ENCODE measurements around the gene SLC4A5.

The SLC4A5 gene

DNA sequence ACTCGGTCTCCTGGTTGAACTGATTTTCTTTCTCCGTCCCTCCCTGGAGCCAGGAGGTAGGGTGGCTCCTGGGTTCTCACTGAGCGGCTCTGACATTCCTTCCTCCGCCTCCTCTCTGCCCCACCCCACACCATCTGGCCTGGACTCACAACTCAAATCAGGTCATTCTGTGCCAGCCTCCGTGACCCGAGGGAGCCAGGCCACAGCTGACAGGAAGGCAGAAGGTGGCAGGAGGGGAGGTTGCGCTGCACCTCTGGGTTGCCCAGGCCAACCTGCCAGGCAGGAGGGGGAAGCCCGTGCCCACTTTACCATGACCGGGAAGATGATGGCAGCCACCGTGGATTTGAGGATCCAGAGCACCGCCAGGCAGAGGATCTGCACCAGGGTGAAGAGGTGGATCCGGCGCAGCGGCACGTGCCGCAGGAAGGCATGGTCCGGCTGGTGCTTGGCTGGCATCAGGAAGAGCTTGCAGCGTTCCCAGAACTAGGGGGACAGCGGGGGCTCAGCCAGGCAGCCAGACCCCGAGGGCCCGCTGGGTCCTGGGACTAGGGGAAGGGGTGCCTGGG, 116.5 kb downstream of the SLC4A5 start:
- Histone ChIP-seq H3K36me3 (no peaks in the 10 kb centered on the region), H3K9me3 (no peaks in the 10 kb centered on the region), H3K27me3 (no peaks in the 10 kb centered on the region), H3K4me1 (ENCODE audit: control insufficient read depth in 1 of 2, insufficient read depth in 1 of 2, low read depth in 1 of 2, low read length in 1 of 2) (peaks cover 4 to 5% of the 10 kb centered on the region in 2 experiments), H3K4me3 (ENCODE audit: low read depth in 1 of 2, low read length in 1 of 2) (no peak overlapping the region), H3K27ac (no peak overlapping the region)
- TF ChIP-seq, protein P1, sequence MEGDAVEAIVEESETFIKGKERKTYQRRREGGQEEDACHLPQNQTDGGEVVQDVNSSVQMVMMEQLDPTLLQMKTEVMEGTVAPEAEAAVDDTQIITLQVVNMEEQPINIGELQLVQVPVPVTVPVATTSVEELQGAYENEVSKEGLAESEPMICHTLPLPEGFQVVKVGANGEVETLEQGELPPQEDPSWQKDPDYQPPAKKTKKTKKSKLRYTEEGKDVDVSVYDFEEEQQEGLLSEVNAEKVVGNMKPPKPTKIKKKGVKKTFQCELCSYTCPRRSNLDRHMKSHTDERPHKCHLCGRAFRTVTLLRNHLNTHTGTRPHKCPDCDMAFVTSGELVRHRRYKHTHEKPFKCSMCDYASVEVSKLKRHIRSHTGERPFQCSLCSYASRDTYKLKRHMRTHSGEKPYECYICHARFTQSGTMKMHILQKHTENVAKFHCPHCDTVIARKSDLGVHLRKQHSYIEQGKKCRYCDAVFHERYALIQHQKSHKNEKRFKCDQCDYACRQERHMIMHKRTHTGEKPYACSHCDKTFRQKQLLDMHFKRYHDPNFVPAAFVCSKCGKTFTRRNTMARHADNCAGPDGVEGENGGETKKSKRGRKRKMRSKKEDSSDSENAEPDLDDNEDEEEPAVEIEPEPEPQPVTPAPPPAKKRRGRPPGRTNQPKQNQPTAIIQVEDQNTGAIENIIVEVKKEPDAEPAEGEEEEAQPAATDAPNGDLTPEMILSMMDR (IDR thresholded peaks at IDR 0.05) = no peak

DNA sequence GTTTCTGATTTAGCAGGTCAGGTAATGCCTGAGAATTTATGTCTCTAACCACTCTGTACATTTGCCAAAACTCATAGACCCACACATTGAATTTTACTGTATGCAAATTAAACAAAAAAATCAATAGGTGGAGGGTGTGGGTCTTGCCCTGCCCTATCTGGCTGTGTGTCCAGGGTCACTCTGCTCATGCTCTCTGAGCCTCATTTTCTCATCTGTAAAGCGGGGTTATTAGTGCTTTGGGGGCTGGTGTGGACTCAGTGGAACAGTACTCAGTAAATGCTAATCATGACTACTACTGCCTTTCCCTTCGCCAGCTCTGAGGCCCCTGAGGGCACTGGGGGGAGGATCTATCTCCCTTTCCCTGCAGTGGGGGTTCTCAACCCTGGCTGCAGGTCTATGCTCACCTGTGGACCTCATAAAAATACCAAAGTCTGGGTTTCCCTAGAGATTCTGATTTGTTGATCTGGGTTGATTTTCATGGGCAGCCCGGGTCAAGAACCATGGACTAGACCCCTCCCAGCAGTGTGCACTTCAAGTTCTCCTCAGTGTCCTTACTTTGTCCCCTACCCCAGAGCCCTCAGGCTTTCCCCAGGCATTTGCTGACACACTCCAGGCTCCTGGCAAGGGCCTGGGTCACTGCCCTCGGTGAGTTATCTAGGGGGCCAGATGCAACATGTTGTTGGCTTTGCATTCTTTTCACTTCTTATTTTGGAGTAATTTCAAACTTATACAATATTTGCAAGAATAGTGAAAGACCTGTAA, 117.3 kb downstream of the SLC4A5 start:
- Histone ChIP-seq H3K27ac (no peak overlapping the region), H3K27me3 (no peaks in the 10 kb centered on the region), H3K36me3 (no peaks in the 10 kb centered on the region), H3K4me1 (ENCODE audit: control insufficient read depth in 1 of 2, insufficient read depth in 1 of 2, low read depth in 1 of 2, low read length in 1 of 2) (peaks cover 4 to 5% of the 10 kb centered on the region in 2 experiments), H3K9me3 (no peaks in the 10 kb centered on the region), H3K4me3 (ENCODE audit: low read depth in 1 of 2, low read length in 1 of 2) (no peak overlapping the region)
- TF ChIP-seq, protein P1 (IDR thresholded peaks at IDR 0.05) = no peak

DNA sequence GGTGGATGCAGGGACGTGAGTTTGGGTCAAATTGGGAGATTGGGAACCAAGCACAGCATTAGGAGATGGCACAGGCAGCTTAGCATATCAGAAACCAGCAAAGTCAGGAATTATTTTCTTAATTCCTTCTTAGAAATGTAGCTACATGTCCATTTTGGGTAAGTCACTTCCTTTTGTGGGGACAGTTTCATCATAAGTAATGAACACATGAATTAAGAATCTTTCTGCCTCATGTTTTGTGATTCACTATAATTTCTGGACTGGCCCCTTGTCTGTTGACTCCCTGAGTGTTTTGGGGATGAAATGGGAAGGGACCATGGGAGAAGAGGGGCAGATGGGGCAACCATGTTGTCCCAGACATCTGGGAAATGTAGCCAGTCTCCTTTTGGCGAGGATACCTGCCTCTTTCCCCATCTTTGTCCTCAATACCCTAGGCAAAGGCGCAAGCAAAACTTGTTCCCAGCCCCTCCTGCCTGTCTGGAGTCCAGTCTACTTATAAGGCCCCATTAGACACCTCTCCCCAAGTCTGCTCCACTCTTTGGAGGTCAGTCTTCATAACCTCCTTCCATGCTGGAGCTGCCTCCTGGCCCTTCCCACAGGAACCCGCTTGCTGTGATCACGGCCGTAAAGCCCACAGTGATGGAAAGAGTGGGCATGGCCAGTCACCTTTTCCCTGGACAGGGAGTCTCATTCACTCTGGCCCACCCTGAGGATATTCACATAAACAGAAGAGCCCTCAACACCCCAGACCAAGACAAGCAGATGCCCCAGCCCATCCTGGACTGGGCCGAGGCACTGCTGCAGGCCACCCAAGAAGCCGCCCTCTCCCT, 119.1 kb downstream of the SLC4A5 start:
- H3K4me1 ChIP-seq (ENCODE audit: control insufficient read depth in 1 of 2, insufficient read depth in 1 of 2, low read depth in 1 of 2, low read length in 1 of 2) = peaks cover 4 to 5% of the 10 kb centered on the region in 2 experiments
- H3K4me3 ChIP-seq (ENCODE audit: low read depth in 1 of 2, low read length in 1 of 2) = no peak overlapping the region
- TF ChIP-seq, protein P1 (IDR thresholded peaks at IDR 0.05) = no peak
- H3K9me3 ChIP-seq = no peaks in the 10 kb centered on the region
- no peak overlapping the region for H3K27ac ChIP-seq
- no peaks in the 10 kb centered on the region for H3K27me3 ChIP-seq
- peaks cover 4% of the 10 kb centered on the region for H3K36me3 ChIP-seq

DNA sequence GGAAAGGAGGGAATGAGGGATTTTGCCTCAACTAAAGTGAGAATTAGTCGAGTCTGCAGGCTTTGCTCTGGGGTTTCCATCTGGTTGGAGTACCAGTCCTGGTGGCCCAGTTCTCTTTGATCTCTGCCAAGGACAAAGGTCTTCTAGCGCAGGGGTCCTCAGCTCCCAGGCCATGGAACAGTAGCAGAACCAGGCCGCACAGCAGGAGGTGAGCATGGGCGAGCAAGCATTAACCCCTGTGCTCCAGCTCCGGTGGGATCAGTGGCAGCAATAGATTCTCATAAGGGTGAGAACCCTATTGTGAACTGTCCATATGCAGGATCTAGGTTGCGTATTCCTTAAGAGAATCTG, 120.9 kb downstream of the SLC4A5 start:
- TF ChIP-seq, protein P1 (IDR thresholded peaks at IDR 0.05) = no peak
- peaks cover 4 to 5% of the 10 kb centered on the region in 2 experiments for H3K4me1 ChIP-seq (ENCODE audit: control insufficient read depth in 1 of 2, insufficient read depth in 1 of 2, low read depth in 1 of 2, low read length in 1 of 2)
- peaks cover 4% of the 10 kb centered on the region for H3K36me3 ChIP-seq
- no peaks in the 10 kb centered on the region for H3K27me3 ChIP-seq
- H3K4me3 ChIP-seq (ENCODE audit: low read depth in 1 of 2, low read length in 1 of 2) = no peak overlapping the region
- H3K9me3 ChIP-seq = no peaks in the 10 kb centered on the region
- H3K27ac ChIP-seq = no peak overlapping the region

DNA sequence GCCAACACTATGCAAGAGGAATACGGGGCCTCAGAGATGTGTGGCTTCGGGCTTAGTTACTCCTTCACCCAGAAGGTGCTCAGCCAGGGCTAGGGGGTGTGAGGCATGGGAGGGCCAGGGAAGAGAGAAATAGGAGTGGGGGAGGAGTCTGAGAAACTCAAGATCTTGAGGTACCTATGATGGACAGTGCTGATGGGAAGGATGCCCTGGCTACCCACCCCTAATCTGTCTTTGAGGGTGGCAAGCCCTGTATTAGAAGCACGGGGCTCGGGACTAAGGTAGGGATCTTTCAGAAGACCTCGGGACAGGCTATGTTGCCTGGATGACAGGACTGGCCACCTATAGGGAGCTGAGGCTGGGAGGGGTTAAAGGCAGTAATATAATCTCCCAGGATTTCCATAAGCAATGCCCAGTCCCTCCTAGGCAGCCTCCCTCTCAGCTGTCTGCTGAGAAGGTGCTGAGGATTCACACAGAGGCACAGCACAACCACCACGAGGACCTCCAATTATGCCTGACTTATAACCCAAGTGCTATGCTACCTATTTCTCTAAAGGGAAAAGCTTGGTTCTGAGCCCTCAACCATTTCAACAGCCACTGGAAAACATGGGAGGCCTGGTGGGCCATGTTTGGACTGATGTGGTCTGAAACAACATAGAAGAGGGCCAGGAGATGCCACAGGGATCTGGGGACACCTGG, 121.5 kb downstream of the SLC4A5 start:
- H3K4me1 ChIP-seq (ENCODE audit: control insufficient read depth in 1 of 2, insufficient read depth in 1 of 2, low read depth in 1 of 2, low read length in 1 of 2) = peaks cover 4 to 5% of the 10 kb centered on the region in 2 experiments
- H3K4me3 ChIP-seq (ENCODE audit: low read depth in 1 of 2, low read length in 1 of 2) = no peak overlapping the region
- no peaks in the 10 kb centered on the region for H3K9me3 ChIP-seq
- TF ChIP-seq, protein P1 (IDR thresholded peaks at IDR 0.05) = no peak
- peaks cover 4% of the 10 kb centered on the region for H3K36me3 ChIP-seq
- H3K27me3 ChIP-seq = no peaks in the 10 kb centered on the region
- no peak overlapping the region for H3K27ac ChIP-seq

Data from neutrophil (primary cell).